OCI-LY7 (cell line): ENCODE measurements around the gene DNAJA3. TPM values are rescaled to one million over a fixed set of nuclear protein-coding genes. Genes with fewer than 3 reads are reported as not detected.
"Not testable (repeated sequence)": the region's sequence is repeated elsewhere in the genome, so short reads cannot be mapped to it uniquely, and the experiment has no call there.

Experiments
- BruUV-seq: library from RNA; stranded (reverse); fragments of 400-500 nt; replicated peaks from 2 replicates; lab custom pipeline; 2021; lab: Mats Ljungman, UMichigan
- CTCF ChIA-PET: fragments of 300-600 bp; sonication (Branson Sonifier 250); formaldehyde crosslinking; loops from one replicate; lab custom pipeline; 2022; ENCODE audit warnings: antibody characterized with exemption; ENCODE audit not compliant: unreplicated experiment; lab: Charles Lee
- POLR2A ChIA-PET: fragments of 300-600 bp; sonication (Branson Sonifier 250); formaldehyde crosslinking; loops from one replicate; lab custom pipeline; 2022; ENCODE audit warnings: antibody characterized with exemption; lab: Charles Lee
- DNase-seq: peaks from one replicate; pipeline ENCODE4 v3.0.0-alpha.2; 2015; ENCODE audit warnings: low spot score
- H2AFZ ChIP-seq: fragments of 200-600 bp; sonication (generic), shearing (Covaris generic); 2 replicates; pipeline ENCODE4 v1.6.1; 2014; ENCODE audit warnings: mild to moderate bottlenecking, antibody characterized with exemption, low read length, moderate library complexity
- H3K27ac ChIP-seq: fragments of 200-600 bp; sonication (generic); 2 replicates; pipeline ENCODE4 v1.5.1; 2014; ENCODE audit warnings: mixed run types, low read depth, mild to moderate bottlenecking, moderate library complexity, low read length, inconsistent platforms; ENCODE audit not compliant: poor library complexity, severe bottlenecking
- H3K36me3 ChIP-seq: fragments of 200-600 bp; sonication (generic); 2 replicates; pipeline ENCODE4 v1.6.1; 2014; ENCODE audit warnings: mild to moderate bottlenecking, antibody characterized with exemption, low read length, moderate library complexity, mixed read lengths; ENCODE audit not compliant: insufficient read depth
- H3K4me1 ChIP-seq: fragments of 200-600 bp; sonication (generic); 2 replicates; pipeline ENCODE4 v1.5.1; 2014; ENCODE audit warnings: mild to moderate bottlenecking, low read length; ENCODE audit not compliant: insufficient read depth, poor library complexity, severe bottlenecking
- H3K4me2 ChIP-seq: fragments of 200-600 bp; sonication (generic); 2 replicates; pipeline ENCODE4 v1.6.1; 2014; ENCODE audit warnings: mild to moderate bottlenecking, low read length
- H3K4me3 ChIP-seq: fragments of 200-600 bp; sonication (generic); 2 replicates; pipeline ENCODE4 v1.5.1; 2014; ENCODE audit warnings: mild to moderate bottlenecking, low read depth, low read length; ENCODE audit not compliant: poor library complexity, severe bottlenecking
- H3K79me2 ChIP-seq: fragments of 200-600 bp; sonication (generic); 2 replicates; pipeline ENCODE4 v1.6.1; 2016; ENCODE audit warnings: low read depth, mild to moderate bottlenecking, low read length, moderate library complexity, mixed read lengths; ENCODE audit not compliant: insufficient read depth
- H3K9me2 ChIP-seq: fragments of 200-600 bp; sonication (generic); 2 replicates; pipeline ENCODE4 v1.6.1; 2016; ENCODE audit warnings: mild to moderate bottlenecking, low read length, mixed read lengths; ENCODE audit not compliant: insufficient read depth
- H3K9me3 ChIP-seq: fragments of 200-600 bp; sonication (generic); 2 replicates; pipeline ENCODE4 v1.6.1; 2014; ENCODE audit warnings: mild to moderate bottlenecking, mixed run types, low read length, mixed read lengths
- H4K20me1 ChIP-seq: fragments of 200-600 bp; sonication (generic); 2 replicates; pipeline ENCODE4 v1.6.1; 2014; ENCODE audit warnings: mild to moderate bottlenecking, antibody characterized with exemption, low read length, moderate library complexity, mixed read lengths; ENCODE audit not compliant: insufficient read depth
- CTCF ChIP-seq: fragments of 200-600 bp; sonication (generic); conservative IDR thresholded peaks from 2 replicates; pipeline ENCODE4 v1.5.1; 2014; ENCODE audit warnings: mild to moderate bottlenecking, antibody characterized with exemption, low read length, moderate library complexity, mixed read lengths
- EZH2phosphoT487 ChIP-seq: fragments of 200-600 bp; sonication (generic); IDR thresholded peaks from 2 replicates; pipeline ENCODE4 v1.6.1; 2018; ENCODE audit warnings: low read depth, borderline replicate concordance, mild to moderate bottlenecking, mixed run types, antibody characterized with exemption, low read length, moderate library complexity, mixed read lengths
- intact Hi-C: fragments of 100-400 bp; cut with micrococcal nuclease; formaldehyde crosslinking; loops from one replicate; pipeline ENCODE4 v1.10.0; 2022; ENCODE audit not compliant: unreplicated experiment
- total RNA-seq, 2 experiments: library from RNA; depleted of rRNA in 1 of 2; stranded (reverse); fragments of >200 nt in 1 of 2; shearing (Covaris generic) in 1 of 2; gene quantifications; 2 replicates each; pipeline ENCODE4 v1.2.3, GENCODE V29; 2014 to 2022

The DNAJA3 gene
- total RNA-seq, 2 experiments from 2014 or later, result 89.8 to 94.3 TPM

- Histone ChIP-seq H3K9me3 (no peaks in the 10 kb centered on the region), H3K79me2 (no peaks in the 10 kb centered on the region), H3K36me3 (peaks cover 77% of the 10 kb centered on the region), H4K20me1 (no peaks in the 10 kb centered on the region), H3K27ac (no peak overlapping the region), H3K4me1 (peaks cover 7% of the 10 kb centered on the region), H3K4me2 (no peak overlapping the region), H3K4me3 (no peak overlapping the region), H3K9me2 (no peaks in the 10 kb centered on the region), H2AFZ (no peak overlapping the region)
- BruUV-seq, result no TSS peak
- DNase-seq, result no peak
- ChIA-PET POLR2A (no interaction called here), CTCF (interaction anchor here (0.5 kb wide), 1 partner anchor 110 kb away, joined by 5 read pairs; no protein-coding TSS in a partner anchor)
- intact Hi-C loops, result no loop called here
- TF ChIP-seq CTCF (no peak), EZH2phosphoT487 (no peak)
Measured at GRCh38 chr16:4392382-4393239, 33.1 kb upstream of the DNAJA3 start.

- no peak for DNase-seq
- H3K4me2 ChIP-seq, result no peak overlapping the region
- peaks cover 77% of the 10 kb centered on the region for H3K36me3 ChIP-seq
- BruUV-seq, result no TSS peak
- no peak overlapping the region for H2AFZ ChIP-seq
- no peak overlapping the region for H3K4me3 ChIP-seq
- H3K79me2 ChIP-seq, result no peaks in the 10 kb centered on the region
- H3K27ac ChIP-seq, result no peak overlapping the region
- H4K20me1 ChIP-seq, result no peaks in the 10 kb centered on the region
- POLR2A ChIA-PET, result no interaction called here
- no peaks in the 10 kb centered on the region for H3K9me3 ChIP-seq
- peaks cover 7% of the 10 kb centered on the region for H3K4me1 ChIP-seq
- no peak for TF ChIP-seq CTCF
- no peak for TF ChIP-seq EZH2phosphoT487
- CTCF ChIA-PET, result interaction anchor here (0.5 kb wide), 1 partner anchor 110 kb away, joined by 5 read pairs; no protein-coding TSS in a partner anchor
- intact Hi-C loops, result no loop called here
- H3K9me2 ChIP-seq, result no peaks in the 10 kb centered on the region
Measured at GRCh38 chr16:4393240-4393600, 32.4 kb upstream of the DNAJA3 start.

DNA sequence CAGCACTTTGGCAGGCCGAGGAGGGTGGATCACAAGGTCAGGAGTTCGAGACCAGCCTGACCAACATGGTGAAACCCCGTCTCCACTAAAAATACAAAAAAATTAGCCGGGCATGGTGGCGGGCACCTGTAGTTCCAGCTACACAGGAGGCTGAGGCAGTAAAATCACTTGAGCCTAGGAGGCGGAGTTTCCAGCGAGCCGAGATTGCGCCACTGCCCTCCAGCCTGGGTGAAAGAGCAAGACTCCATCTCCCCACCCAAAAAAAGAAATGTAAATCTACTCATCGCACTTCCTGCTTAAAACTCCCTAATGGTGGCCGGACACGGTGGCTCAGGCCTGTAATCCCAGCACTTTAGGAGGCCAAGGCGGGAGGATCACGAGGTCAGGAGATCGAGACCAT, 31.8 kb upstream of the DNAJA3 start:
- H3K36me3 ChIP-seq, result peaks cover 78% of the 10 kb centered on the region
- not testable (repeated sequence) for H3K4me3 ChIP-seq

More for the DNA sequence above, 31.8 kb upstream of the DNAJA3 start:
- H3K4me1 ChIP-seq, H3K9me3 ChIP-seq, DNase-seq, H3K9me2 ChIP-seq, H3K27ac ChIP-seq, intact Hi-C loops, H4K20me1 ChIP-seq, CTCF ChIA-PET, H3K79me2 ChIP-seq, H3K4me2 ChIP-seq, BruUV-seq, H2AFZ ChIP-seq: not testable (repeated sequence)
- POLR2A ChIA-PET, result interaction anchor here (0.6 kb wide), 1 partner anchor 44 kb away, joined by 3 read pairs; no protein-coding TSS in a partner anchor
